ENCODE data around the gene PEX5.
"Not testable (repeated sequence)": the region's sequence is repeated elsewhere in the genome, so short reads cannot be mapped to it uniquely, and the experiment has no call there.

Gene PEX5

DNA sequence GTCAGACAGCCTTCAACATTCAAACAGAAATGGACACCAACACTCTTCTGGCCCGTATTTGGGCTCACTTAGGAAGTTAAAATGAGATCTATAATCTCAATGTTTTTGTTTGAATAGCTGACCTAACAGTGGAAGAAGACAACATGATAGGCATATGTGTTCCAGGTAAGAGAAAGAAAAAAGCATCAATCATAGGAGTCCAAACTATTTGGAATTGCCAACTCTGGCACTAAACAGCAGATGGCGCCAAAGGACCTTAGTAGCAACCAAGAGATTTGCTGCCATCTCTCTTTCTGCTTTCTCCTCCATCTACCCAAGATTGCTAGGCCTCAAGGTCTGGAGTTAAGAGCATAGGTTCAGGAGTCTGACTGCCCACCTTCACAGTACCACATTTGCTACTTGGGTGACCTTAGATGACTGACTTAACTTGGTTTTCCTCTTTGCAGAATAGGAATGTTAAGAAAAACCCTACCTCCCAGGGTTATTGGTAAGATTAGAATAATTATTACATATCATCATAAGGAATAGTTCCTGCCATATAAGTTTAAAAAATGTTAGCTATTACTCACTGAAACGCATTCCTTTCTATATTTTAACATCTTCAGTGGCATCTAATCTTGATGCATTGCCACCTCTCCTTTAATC lies 30.2 kb downstream of the PEX5 start:
- peak; percentile 77 for DNase-seq

DNA sequence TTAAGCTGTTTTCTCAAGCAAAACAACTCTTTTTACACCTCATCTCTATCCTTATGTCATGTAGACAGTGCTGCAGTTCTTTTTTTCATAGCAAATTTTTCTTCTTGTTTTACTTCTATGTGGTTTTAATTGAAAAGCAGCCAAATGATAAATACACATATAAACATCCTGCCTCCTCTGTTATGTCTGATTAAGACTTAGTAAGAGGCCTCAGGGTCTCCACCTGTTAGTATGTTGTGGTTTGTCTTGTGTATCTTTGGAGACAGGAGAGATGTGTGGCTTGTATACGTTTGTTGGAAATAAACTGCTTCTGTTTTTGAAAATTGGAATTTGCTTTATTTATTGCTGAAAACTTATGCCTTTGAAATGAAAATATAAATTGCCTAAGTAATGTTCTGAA lies 32.0 kb downstream of the PEX5 start:
- no peak for DNase-seq

DNA sequence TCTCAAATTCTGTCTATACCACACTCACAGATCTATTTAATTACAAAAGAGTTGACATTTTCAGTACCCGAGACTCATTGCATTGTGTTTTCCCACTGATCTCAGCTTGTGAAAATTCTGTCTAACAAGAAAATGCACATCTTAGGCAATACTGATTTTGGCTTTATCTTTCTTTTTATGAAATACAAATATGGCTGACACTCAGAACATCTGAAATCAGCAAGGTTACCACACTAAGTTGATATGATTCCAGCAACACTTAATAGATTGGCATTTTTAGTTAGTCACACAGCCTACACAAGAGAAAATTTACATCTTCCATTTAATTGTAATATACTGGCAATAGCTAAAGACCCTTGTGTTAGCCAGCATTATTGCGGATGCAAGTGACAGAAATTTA lies 40.3 kb downstream of the PEX5 start:
- DNase-seq: no peak

DNA sequence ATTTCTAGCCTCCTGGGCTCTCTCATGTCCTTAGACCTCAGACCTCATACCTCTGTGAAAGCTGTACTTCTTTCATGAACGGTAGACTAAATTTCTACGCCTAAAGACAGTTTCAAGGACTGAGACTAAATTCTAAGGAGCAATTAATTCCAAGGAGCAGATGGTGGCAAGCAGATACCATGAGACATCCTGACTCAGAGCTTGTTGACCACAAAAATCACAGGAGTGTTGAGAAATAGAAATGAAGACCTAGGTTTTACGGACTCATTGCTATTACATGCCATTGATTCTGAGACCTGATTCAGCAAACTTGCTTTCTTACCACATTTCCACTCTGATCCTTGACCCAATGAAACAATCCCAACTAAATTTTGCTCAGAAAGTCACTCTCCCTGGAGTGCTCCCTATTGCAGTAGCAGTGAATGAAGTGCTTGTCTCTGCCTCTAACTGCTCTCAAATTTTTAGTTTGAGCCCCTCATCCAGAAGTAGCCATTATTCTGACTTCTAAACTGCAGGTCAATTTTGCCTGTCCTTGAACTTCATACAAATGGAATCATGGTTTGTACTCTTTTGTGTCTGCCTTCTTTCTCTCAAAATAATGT lies 52.0 kb downstream of the PEX5 start:
- no peak for DNase-seq

DNA sequence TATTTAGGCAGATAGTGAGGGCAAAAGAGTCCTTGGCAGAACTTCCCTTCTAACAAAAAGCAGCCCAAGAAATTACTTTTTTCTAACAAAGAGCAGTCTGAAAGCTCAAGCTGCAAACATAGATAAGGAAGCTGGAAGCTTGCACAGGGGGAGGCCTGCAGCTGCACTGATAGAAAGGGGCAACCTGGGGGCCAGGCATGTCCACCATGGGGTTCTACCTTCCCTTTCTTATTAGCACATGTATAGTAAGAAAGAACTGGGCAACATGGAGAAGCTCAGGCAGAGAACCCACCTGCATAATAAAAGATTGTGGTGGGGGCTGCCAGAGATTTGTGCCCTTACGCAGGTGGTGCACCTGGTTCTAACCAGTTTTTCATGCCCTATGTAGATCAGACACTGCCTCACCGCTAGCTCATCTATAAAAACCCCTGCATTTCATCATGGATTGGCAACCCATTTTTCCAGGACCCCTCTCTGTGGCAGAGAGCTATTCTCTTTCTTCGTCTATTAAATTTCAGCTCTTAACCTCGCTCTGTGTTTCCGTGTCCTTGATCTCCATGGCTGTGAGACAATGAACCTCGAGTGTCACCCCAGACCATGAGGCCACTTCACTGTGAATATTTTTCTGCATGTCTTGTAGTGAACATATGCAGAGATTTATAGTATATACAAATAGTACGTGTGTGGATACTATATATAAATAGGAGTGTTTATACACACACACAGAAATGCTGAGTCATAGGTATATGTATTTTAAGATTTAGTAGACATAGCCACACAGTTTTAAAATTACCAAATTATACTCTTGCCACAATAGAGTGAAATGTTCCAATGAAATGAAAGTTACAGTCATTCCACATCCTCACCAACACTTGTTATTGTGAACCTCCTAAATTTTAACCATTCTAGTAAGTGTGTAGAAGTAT lies 53.0 kb downstream of the PEX5 start:
- DNase-seq: no peak

DNA sequence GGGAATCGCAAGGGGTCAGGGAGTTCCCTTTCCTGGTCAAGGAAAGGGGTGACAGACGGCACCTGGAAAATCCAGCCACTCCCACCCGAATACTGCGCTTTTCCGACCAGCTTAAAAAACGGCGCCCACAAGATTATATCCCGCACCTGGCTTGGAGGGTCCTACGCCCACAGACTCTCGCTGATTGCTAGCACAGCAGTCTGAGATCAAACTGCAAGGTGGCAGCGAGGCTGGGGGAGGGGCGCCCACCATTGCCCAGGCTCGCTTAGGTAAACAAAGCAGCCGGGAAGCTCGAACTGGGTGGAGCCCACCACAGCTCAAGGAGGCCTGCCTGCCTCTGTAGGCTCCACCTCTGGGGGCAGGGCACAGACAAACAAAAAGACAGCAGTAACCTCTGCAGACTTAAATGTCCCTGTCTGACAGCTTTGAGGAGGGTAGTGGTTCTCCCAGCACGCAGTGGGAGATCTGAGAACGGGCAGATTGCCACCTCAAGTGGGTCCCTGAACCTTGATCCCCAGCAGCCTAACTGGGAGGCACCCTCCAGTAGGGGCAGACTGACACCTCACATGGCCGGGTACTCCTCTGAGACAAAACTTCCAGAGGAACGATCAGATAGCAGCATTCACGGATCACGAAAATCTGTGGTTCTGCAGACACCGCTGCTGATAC lies 62.0 kb downstream of the PEX5 start:
- DNase-seq: not testable (repeated sequence)

DNA sequence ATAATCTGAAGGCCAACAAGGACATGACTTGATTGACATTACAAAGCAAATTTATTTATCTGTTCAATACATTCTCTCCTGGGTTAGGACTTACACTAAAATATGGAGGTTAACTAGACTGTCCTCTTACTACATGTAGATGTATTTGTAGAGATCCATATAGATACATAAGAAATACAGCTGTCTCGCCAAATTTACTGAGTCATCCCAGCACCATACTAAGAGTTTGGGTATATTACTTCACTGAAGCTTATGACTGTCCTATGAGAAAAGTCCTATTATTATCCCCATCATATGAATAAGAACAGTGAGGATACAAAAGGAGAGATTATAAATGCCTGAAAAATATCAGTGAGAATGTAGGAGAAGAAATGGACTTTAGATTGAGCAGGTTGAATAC lies 69.6 kb downstream of the PEX5 start:
- no peak for DNase-seq

Data from CD4-positive, alpha-beta T cell treated with Interleukin-12 subunit alpha and Interleukin-12 subunit beta, for 1 hour (primary cell).